ENCODE results near the gene ATF4. TPM values are rescaled to one million over a fixed set of nuclear protein-coding genes. Genes with fewer than 3 reads are reported as not detected.

The ATF4 gene
- total RNA-seq, 1 experiment from 2014 or later = 177 TPM

DNA sequence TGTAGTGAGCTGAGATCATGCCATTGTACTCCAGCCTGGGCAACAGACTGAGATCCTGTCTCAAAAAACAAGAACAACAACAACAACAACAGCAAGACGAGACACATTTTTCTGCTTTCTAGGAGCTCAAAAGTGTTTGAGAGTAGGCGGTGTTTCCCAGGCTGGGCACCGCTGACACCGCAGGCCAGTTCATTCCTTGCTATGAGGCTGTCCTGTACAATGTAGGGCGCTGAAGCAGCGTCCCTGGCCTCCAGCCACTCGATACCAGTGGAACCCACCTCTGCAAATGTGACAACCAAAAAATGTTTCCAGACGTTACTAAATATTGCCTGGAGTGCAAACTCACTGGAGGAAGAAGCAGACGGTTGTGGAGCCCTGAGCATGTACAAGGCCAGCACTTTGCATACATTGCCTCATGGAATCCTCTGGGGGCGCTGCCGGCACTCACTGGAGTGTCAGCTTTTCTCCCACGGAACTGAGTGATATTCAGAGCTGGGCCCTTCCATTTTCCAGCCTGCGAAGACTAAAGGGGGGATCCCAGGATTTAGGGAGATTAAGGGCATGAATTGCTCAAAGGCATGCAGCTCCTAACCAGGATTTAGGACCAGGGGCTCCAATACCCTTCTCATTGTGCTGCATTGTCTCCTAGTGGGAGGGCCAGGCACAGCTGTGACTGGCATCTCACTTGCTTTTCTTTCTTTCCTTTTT is 24.1 kb upstream of the ATF4 start:
- DNase-seq (ENCODE audit: low read depth, low spot score) (no peak), ATAC-seq (peak; percentile 84)
- Histone ChIP-seq H3K36me3 (ENCODE audit: control insufficient read depth, insufficient read depth, low read length) (no peaks in the 10 kb centered on the region), H3K9me3 (ENCODE audit: control insufficient read depth, insufficient read depth, low read depth, low read length) (no peaks in the 10 kb centered on the region), H3K4me3 (ENCODE audit: low read depth in 2 of 2, low read length in 2 of 2) (no peak overlapping the region), H3K4me1 (ENCODE audit: control insufficient read depth, insufficient read depth, low read length) (peaks cover 5% of the 10 kb centered on the region), H3K27me3 (ENCODE audit: control insufficient read depth, insufficient read depth, low read length) (no peaks in the 10 kb centered on the region), H3K27ac (ENCODE audit: low read length) (no peak overlapping the region)
- ChIA-PET CTCF (interaction anchor here (0.5 to 1.7 kb wide), 10 partner anchors 14 to 1098 kb away, joined by 3 to 13 read pairs (median 4); partner anchors contain the start of gene ATF4), POLR2A (interaction anchor here (0.6 to 1.0 kb wide), 3 partner anchors 20 to 370 kb away, joined by 3 to 7 read pairs (median 4); no protein-coding TSS in a partner anchor)
- in situ Hi-C loops (cut with HindIII; ENCODE audit: low pct_unique_long_range_greater_than_20kb, low sequenced_read_pairs) = no loop called here
- no TSS peak for BruUV-seq (replicated peaks)
- intact Hi-C loops (cut with micrococcal nuclease; ENCODE audit: unreplicated experiment) = loop anchor here (5.0 kb wide), 1 partner anchor 36 kb away; the partner anchor contains the start of gene RPS19BP1
- TF ChIP-seq, protein P1, sequence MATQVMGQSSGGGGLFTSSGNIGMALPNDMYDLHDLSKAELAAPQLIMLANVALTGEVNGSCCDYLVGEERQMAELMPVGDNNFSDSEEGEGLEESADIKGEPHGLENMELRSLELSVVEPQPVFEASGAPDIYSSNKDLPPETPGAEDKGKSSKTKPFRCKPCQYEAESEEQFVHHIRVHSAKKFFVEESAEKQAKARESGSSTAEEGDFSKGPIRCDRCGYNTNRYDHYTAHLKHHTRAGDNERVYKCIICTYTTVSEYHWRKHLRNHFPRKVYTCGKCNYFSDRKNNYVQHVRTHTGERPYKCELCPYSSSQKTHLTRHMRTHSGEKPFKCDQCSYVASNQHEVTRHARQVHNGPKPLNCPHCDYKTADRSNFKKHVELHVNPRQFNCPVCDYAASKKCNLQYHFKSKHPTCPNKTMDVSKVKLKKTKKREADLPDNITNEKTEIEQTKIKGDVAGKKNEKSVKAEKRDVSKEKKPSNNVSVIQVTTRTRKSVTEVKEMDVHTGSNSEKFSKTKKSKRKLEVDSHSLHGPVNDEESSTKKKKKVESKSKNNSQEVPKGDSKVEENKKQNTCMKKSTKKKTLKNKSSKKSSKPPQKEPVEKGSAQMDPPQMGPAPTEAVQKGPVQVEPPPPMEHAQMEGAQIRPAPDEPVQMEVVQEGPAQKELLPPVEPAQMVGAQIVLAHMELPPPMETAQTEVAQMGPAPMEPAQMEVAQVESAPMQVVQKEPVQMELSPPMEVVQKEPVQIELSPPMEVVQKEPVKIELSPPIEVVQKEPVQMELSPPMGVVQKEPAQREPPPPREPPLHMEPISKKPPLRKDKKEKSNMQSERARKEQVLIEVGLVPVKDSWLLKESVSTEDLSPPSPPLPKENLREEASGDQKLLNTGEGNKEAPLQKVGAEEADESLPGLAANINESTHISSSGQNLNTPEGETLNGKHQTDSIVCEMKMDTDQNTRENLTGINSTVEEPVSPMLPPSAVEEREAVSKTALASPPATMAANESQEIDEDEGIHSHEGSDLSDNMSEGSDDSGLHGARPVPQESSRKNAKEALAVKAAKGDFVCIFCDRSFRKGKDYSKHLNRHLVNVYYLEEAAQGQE (IDR thresholded peaks at IDR 0.05; ENCODE audit: insufficient read depth in 1 of 2, low read depth in 2 of 2, low read length in 1 of 2) = no peak
- TF ChIP-seq, protein P2, sequence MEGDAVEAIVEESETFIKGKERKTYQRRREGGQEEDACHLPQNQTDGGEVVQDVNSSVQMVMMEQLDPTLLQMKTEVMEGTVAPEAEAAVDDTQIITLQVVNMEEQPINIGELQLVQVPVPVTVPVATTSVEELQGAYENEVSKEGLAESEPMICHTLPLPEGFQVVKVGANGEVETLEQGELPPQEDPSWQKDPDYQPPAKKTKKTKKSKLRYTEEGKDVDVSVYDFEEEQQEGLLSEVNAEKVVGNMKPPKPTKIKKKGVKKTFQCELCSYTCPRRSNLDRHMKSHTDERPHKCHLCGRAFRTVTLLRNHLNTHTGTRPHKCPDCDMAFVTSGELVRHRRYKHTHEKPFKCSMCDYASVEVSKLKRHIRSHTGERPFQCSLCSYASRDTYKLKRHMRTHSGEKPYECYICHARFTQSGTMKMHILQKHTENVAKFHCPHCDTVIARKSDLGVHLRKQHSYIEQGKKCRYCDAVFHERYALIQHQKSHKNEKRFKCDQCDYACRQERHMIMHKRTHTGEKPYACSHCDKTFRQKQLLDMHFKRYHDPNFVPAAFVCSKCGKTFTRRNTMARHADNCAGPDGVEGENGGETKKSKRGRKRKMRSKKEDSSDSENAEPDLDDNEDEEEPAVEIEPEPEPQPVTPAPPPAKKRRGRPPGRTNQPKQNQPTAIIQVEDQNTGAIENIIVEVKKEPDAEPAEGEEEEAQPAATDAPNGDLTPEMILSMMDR (IDR thresholded peaks at IDR 0.05) = peak; percentile 85

DNA sequence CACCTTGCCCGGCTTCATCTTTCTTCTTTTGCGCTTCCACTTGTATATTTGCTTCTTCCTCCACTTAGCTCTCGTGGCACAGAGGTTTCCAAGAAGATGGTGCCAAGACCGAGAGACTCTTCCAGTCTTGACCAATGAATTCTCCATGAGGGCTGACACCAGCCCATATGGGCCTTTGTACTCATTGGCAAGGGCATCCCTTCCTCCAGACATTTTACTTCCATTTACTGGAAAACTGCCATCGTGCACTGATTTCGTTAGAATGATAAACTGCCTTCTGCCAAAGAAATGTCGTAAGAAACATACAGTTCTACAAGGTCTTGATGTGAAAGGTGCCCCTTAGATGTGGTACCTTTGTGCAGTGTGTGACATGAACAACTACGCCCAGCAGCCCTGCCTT is 22.9 kb upstream of the ATF4 start:
- Histone ChIP-seq H3K27ac (ENCODE audit: low read length) (no peak overlapping the region), H3K4me3 (ENCODE audit: low read depth in 2 of 2, low read length in 2 of 2) (no peak overlapping the region), H3K9me3 (ENCODE audit: control insufficient read depth, insufficient read depth, low read depth, low read length) (no peaks in the 10 kb centered on the region), H3K4me1 (ENCODE audit: control insufficient read depth, insufficient read depth, low read length) (peaks cover 10% of the 10 kb centered on the region), H3K27me3 (ENCODE audit: control insufficient read depth, insufficient read depth, low read length) (no peaks in the 10 kb centered on the region), H3K36me3 (ENCODE audit: control insufficient read depth, insufficient read depth, low read length) (no peaks in the 10 kb centered on the region; the same call in 1 of the 2 replicates)
- BruUV-seq (replicated peaks) = no TSS peak
- POLR2A ChIA-PET = no interaction called here
- in situ Hi-C loops (cut with HindIII; ENCODE audit: low pct_unique_long_range_greater_than_20kb, low sequenced_read_pairs) = no loop called here
- ATAC-seq (no peak), DNase-seq (ENCODE audit: low read depth, low spot score) (no peak)
- CTCF ChIA-PET = no interaction called here
- intact Hi-C loops (cut with micrococcal nuclease; ENCODE audit: unreplicated experiment) = loop anchor here (5.0 kb wide), 1 partner anchor 35 kb away; the partner anchor contains the start of gene RPS19BP1
- TF ChIP-seq POLR2AphosphoS5 (IDR thresholded peaks at IDR 0.05; ENCODE audit: low read depth, low read length) = no peak
- TF ChIP-seq, protein P1 (IDR thresholded peaks at IDR 0.05; ENCODE audit: insufficient read depth in 1 of 2, low read depth in 2 of 2, low read length in 1 of 2) = no peak
- TF ChIP-seq, protein P2 (IDR thresholded peaks at IDR 0.05) = no peak
- no peak for TF ChIP-seq TCF7L2 (IDR thresholded peaks at IDR 0.05; ENCODE audit: low read depth, low read length)
- no peak for TF ChIP-seq SIN3A (IDR thresholded peaks at IDR 0.05; ENCODE audit: borderline replicate concordance, insufficient read depth, low read depth, low read length)

All from Panc1 (cell line).